22Rv1 (cell line): Measurements from ENCODE around the gene NOL11.

Experiments used
- CTCF ChIP-seq: fragments of 450-650 bp; IDR thresholded peaks from 2 replicates; pipeline ENCODE4 v1.5.1; 2017; ENCODE audit warnings: mild to moderate bottlenecking
- ZFX ChIP-seq: fragments of 450-650 bp; IDR thresholded peaks from 2 replicates; pipeline ENCODE4 v1.6.1; 2017; ENCODE audit warnings: antibody characterized with exemption, borderline replicate concordance

- TF ChIP-seq CTCF (no peak), ZFX (no peak)
Observed at GRCh38 chr17:67711916-67712315, 5.8 kb upstream of the NOL11 start.
